Right ventricle myocardium superior (tissue), 1 donor: Measurements from ENCODE around the gene PRR7. TPM values are rescaled to one million over a fixed set of nuclear protein-coding genes. Genes with fewer than 3 reads are reported as not detected.
A peak's percentile ranks its signal among the peaks of the same experiment; 100 is the strongest.
"Not testable (repeated sequence)": the region's sequence is repeated elsewhere in the genome, so short reads cannot be mapped to it uniquely, and the experiment has no call there.

ENCODE experiments used
- ATAC-seq: fragments of 200-7000 bp; cut with Tn5 transposase; one replicate; pipeline ENCODE4 v1.9.1; 2020; ENCODE audit warnings: mild to moderate bottlenecking; ENCODE audit not compliant: poor library complexity
- DNase-seq: peaks from one replicate; pipeline ENCODE4 v3.0.0-alpha.2; 2020
- intact Hi-C: fragments of 100-400 bp; cut with DNase I; formaldehyde crosslinking; loops from one replicate; pipeline ENCODE4 v1.11.2; 2022
- long read RNA-seq: library from polyadenylated mRNA; unstranded; transcript quantifications from one replicate; pipeline ENCODE4 v2.0.0, GENCODE V29; 2021
- total RNA-seq: library from RNA; stranded (reverse); fragmentation: NEBNext Ultra II Directional; extraction: Animal tissue kit (Norgen Biotek cat#: 25700); gene quantifications from one replicate; pipeline ENCODE4 v1.2.1, GENCODE V29; 2021
- donor health status: DM: no; HTN: yes; CAD: no; lungs with severe emphysema.

The PRR7 gene
- 0.59 TPM for total RNA-seq
- long read RNA-seq, partial matches to known transcripts, result 0 of 2 reads
- long read RNA-seq, other reads (novel, unspliced or antisense), result 0 of 2 reads

- DNase-seq (peak; percentile 79), ATAC-seq (peak; percentile 69)
- intact Hi-C loops, result no loop called here
Measured at GRCh38 chr5:177446200-177447065, at the start of gene PRR7. TSS of gene PRR7 (plus strand) at chr5:177446814. CDS start at chr5:177455068, 8,254 bp downstream.

GRCh38 chr5:177397875-177398390 lies 48.7 kb upstream of the PRR7 start:
- ATAC-seq (no peak), DNase-seq (no peak)
- intact Hi-C loops, result no loop called here

- DNase-seq (no peak), ATAC-seq (no peak)
- intact Hi-C loops, result no loop called here
Measured at GRCh38 chr5:177399997-177400868, 46.4 kb upstream of the PRR7 start, which contains the start of gene PFN3. TSS of gene PFN3 (minus strand) at chr5:177400661. CDS start at chr5:177400576, 85 bp downstream.

- intact Hi-C loops, result loop anchor here (2.0 kb wide), 1 partner anchor 52 kb away; no protein-coding TSS in a partner anchor
- DNase-seq (peak; percentile 60), ATAC-seq (peak; percentile 29)
Measured at GRCh38 chr5:177402271-177403043, 44.2 kb upstream of the PRR7 start.

- DNase-seq, result no peak
- ATAC-seq, result no peak
- intact Hi-C loops, result loop anchor here (2.0 kb wide), 1 partner anchor 52 kb away; no protein-coding TSS in a partner anchor
Measured at GRCh38 chr5:177403102-177403791, 43.4 kb upstream of the PRR7 start.

- ATAC-seq, result peak; percentile 97
- intact Hi-C loops, result loop anchor here (2.0 kb wide), 1 partner anchor 51 kb away; no protein-coding TSS in a partner anchor
- DNase-seq, result peak; percentile 93
Measured at GRCh38 chr5:177403792-177404640, 42.6 kb upstream of the PRR7 start.

- intact Hi-C loops, result no loop called here
- DNase-seq, result no peak
- ATAC-seq, result no peak
Measured at GRCh38 chr5:177404641-177405179, 41.9 kb upstream of the PRR7 start.

GRCh38 chr5:177405312-177405711 lies 41.3 kb upstream of the PRR7 start:
- ATAC-seq (no peak), DNase-seq (no peak)
- intact Hi-C loops, result no loop called here

- DNase-seq (peak; percentile 73), ATAC-seq (no peak)
- intact Hi-C loops, result no loop called here
Measured at GRCh38 chr5:177405805-177406204, 40.8 kb upstream of the PRR7 start.

- intact Hi-C loops, result no loop called here
- ATAC-seq, result no peak
Measured at GRCh38 chr5:177409043-177409801, 37.4 kb upstream of the PRR7 start, which contains the start of gene F12. TSS of gene F12 (minus strand) at chr5:177409564. CDS start at chr5:177409527, 37 bp downstream.

GRCh38 chr5:177410575-177410974 lies 36.0 kb upstream of the PRR7 start:
- DNase-seq, result no peak
- intact Hi-C loops, result no loop called here
- ATAC-seq, result no peak

More at GRCh38 chr5:177409043-177409801, 37.4 kb upstream of the PRR7 start, which contains the start of gene F12:
- DNase-seq, result no peak

GRCh38 chr5:177412603-177413233 lies 33.9 kb upstream of the PRR7 start:
- ATAC-seq (no peak), DNase-seq (no peak)
- intact Hi-C loops, result no loop called here

GRCh38 chr5:177414481-177414880 lies 32.1 kb upstream of the PRR7 start:
- DNase-seq (no peak), ATAC-seq (no peak)
- intact Hi-C loops, result no loop called here

GRCh38 chr5:177417081-177417480 lies 29.5 kb upstream of the PRR7 start:
- ATAC-seq, DNase-seq, intact Hi-C loops: not testable (repeated sequence)

GRCh38 chr5:177419046-177419445 lies 27.6 kb upstream of the PRR7 start:
- ATAC-seq, result no peak
- intact Hi-C loops, result no loop called here

More at GRCh38 chr5:177419046-177419445, 27.6 kb upstream of the PRR7 start:
- DNase-seq, result no peak
